GM10847 (cell line): ENCODE results near the gene EIF1AX.

ENCODE experiments used
- POLR2A ChIP-seq: IDR thresholded peaks from 2 replicates; pipeline ENCODE4 v1.6.1; 2011; ENCODE audit not compliant: insufficient read length; ENCODE audit errors: extremely low read depth

Gene EIF1AX

DNA sequence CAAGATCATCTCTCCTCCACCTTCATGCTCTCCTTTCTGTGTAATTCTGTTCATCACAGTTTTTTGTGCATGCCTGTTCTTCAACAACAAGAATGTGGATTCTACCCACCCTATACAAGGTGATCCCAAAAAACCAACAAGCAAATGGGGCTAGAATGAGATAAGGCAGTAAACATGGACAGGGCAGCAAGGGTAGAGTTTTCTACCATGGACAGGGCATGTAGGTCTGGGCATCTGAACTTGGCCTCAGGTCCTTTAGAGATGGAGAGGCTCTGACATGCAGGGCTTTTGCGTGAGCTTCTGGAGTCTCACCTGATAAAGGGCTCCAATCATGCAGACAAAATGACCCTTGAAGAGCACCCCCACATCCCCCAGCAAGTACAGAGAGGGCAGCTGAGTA is 61.4 kb downstream of the EIF1AX start:
- TF ChIP-seq POLR2A: no peak
